Activated CD8-positive, alpha-beta T cell treated with anti-CD3 and anti-CD28 coated beads, Interleukin-2, amount 10 ng/mL, durations not matched to agents 7 days and 5 days (primary cell): ENCODE measurements around the gene SEPTIN11. TPM values are rescaled to one million over a fixed set of nuclear protein-coding genes. Genes with fewer than 3 reads are reported as not detected.
A peak's percentile ranks its signal among the peaks of the same experiment; 100 is the strongest.

ENCODE experiments used
- ATAC-seq: fragments of 150-1000 bp; cut with Tn5 transposase; one replicate; pipeline ENCODE4 v1.10.0; 2021; ENCODE audit warnings: moderate library complexity
- CTCF ChIA-PET: fragments of 350-600 bp; sonication (Branson Sonifier 250); formaldehyde crosslinking; loops from one replicate; lab custom pipeline; 2021; ENCODE audit warnings: antibody characterized with exemption; lab: Charles Lee
- POLR2A ChIA-PET: fragments of 350-600 bp; sonication (Branson Sonifier 250); formaldehyde crosslinking; loops from one replicate; lab custom pipeline; 2021; ENCODE audit warnings: antibody characterized with exemption; lab: Charles Lee
- DNase-seq: peaks from one replicate; pipeline ENCODE4 v3.0.0-alpha.2; 2020
- H3K27ac Mint-ChIP-seq: one replicate; pipeline ENCODE4 v1.8.0; 2021; ENCODE audit warnings: mild to moderate bottlenecking, mixed read lengths
- H3K27me3 Mint-ChIP-seq: one replicate; pipeline ENCODE4 v1.8.0; 2021; ENCODE audit warnings: low read depth, mixed read lengths
- H3K36me3 Mint-ChIP-seq: one replicate; pipeline ENCODE4 v1.8.0; 2021; ENCODE audit warnings: low read depth, mixed read lengths
- H3K4me1 Mint-ChIP-seq: one replicate; pipeline ENCODE4 v1.8.0; 2021; ENCODE audit warnings: low read depth, mixed read lengths
- H3K4me3 Mint-ChIP-seq: one replicate; pipeline ENCODE4 v1.8.0; 2021; ENCODE audit warnings: mild to moderate bottlenecking, mixed read lengths
- H3K9me3 Mint-ChIP-seq: one replicate; pipeline ENCODE4 v1.8.0; 2022; ENCODE audit warnings: mixed read lengths; ENCODE audit not compliant: insufficient read depth
- total RNA-seq, 2 experiments: library from RNA; stranded (reverse); gene quantifications; one replicate each; pipeline ENCODE4 v1.2.3, GENCODE V29; 2021

SEPTIN11 gene
- 10 to 100 TPM; 67.0 to 77.4 TPM for total RNA-seq

GRCh38 chr4:76949276-76950051 is at the start of gene SEPTIN11:
Gene SEPTIN11 (plus strand): TSS chr4:76949752. CDS start chr4:76949904, 152 bp downstream.
- POLR2A ChIA-PET: interaction anchor here (0.7 to 1.5 kb wide), 7 partner anchors 28 to 283 kb away, joined by 3 to 6 read pairs (median 4); no protein-coding TSS in a partner anchor
- no peaks in the 10 kb centered on the region for H3K27me3 Mint-ChIP-seq

GRCh38 chr4:76902233-76902890 is 47.2 kb upstream of the SEPTIN11 start:
- no peaks in the 10 kb centered on the region for H3K36me3 Mint-ChIP-seq
- peaks cover 18% of the 10 kb centered on the region for H3K27me3 Mint-ChIP-seq
- POLR2A ChIA-PET: no interaction called here
- no peak overlapping the region for H3K4me3 Mint-ChIP-seq
- H3K4me1 Mint-ChIP-seq: peaks cover 12% of the 10 kb centered on the region
- no peak overlapping the region for H3K27ac Mint-ChIP-seq
- ATAC-seq: no peak
- no peaks in the 10 kb centered on the region for H3K9me3 Mint-ChIP-seq
- CTCF ChIA-PET: no interaction called here
- no peak for DNase-seq

More at GRCh38 chr4:76949276-76950051, at the start of gene SEPTIN11:
- Mint-ChIP-seq H3K4me3 (peak within 1 kb of the TSS; percentile 84), H3K27ac (peak within 1 kb of the TSS; percentile 83), H3K4me1 (peaks cover 18% of the 10 kb centered on the region), H3K9me3 (no peaks in the 10 kb centered on the region), H3K36me3 (peaks cover 7% of the 10 kb centered on the region)
- DNase-seq: peak; percentile 90
- peak; percentile 77 for ATAC-seq
- CTCF ChIA-PET: interaction anchor here (0.8 kb wide), 1 partner anchor 47 kb away, joined by 3 read pairs; no protein-coding TSS in a partner anchor

GRCh38 chr4:76904646-76905190 is 44.8 kb upstream of the SEPTIN11 start:
- Mint-ChIP-seq H3K4me3 (no peak overlapping the region), H3K27ac (no peak overlapping the region), H3K36me3 (no peaks in the 10 kb centered on the region), H3K4me1 (no peaks in the 10 kb centered on the region), H3K27me3 (peaks cover 10% of the 10 kb centered on the region), H3K9me3 (no peaks in the 10 kb centered on the region)
- ChIA-PET POLR2A (no interaction called here), CTCF (no interaction called here)
- DNase-seq (no peak), ATAC-seq (no peak)

GRCh38 chr4:76905521-76905920 is 44.0 kb upstream of the SEPTIN11 start:
- ChIA-PET POLR2A (no interaction called here), CTCF (no interaction called here)
- Mint-ChIP-seq H3K27me3 (peaks cover 8% of the 10 kb centered on the region), H3K9me3 (no peaks in the 10 kb centered on the region), H3K4me1 (no peaks in the 10 kb centered on the region), H3K36me3 (no peaks in the 10 kb centered on the region), H3K4me3 (no peak overlapping the region), H3K27ac (no peak overlapping the region)
- DNase-seq: no peak
- ATAC-seq: no peak

GRCh38 chr4:76909711-76910110 is 39.8 kb upstream of the SEPTIN11 start:
- Mint-ChIP-seq H3K36me3 (no peaks in the 10 kb centered on the region), H3K27me3 (peaks cover 17% of the 10 kb centered on the region), H3K4me1 (no peaks in the 10 kb centered on the region), H3K9me3 (no peaks in the 10 kb centered on the region), H3K4me3 (no peak overlapping the region), H3K27ac (no peak overlapping the region)
- POLR2A ChIA-PET: no interaction called here
- ATAC-seq (no peak), DNase-seq (no peak)
- CTCF ChIA-PET: interaction anchor here (1.2 kb wide), 1 partner anchor 135 kb away, joined by 4 read pairs; no protein-coding TSS in a partner anchor

- H3K9me3 Mint-ChIP-seq: no peaks in the 10 kb centered on the region
- no peaks in the 10 kb centered on the region for H3K36me3 Mint-ChIP-seq
- peaks cover 3% of the 10 kb centered on the region for H3K27me3 Mint-ChIP-seq
- H3K4me3 Mint-ChIP-seq: no peak overlapping the region
- no peaks in the 10 kb centered on the region for H3K4me1 Mint-ChIP-seq
- H3K27ac Mint-ChIP-seq: no peak overlapping the region
- ATAC-seq (no peak), DNase-seq (no peak)
- ChIA-PET POLR2A (no interaction called here), CTCF (no interaction called here)
These were observed 28.8 kb upstream of the SEPTIN11 start for GRCh38 chr4:76920715-76921114.

- Mint-ChIP-seq H3K4me3 (no peak overlapping the region), H3K27me3 (peaks cover 3% of the 10 kb centered on the region), H3K36me3 (no peaks in the 10 kb centered on the region), H3K27ac (no peak overlapping the region), H3K4me1 (no peaks in the 10 kb centered on the region), H3K9me3 (no peaks in the 10 kb centered on the region)
- CTCF ChIA-PET: no interaction called here
- POLR2A ChIA-PET: no interaction called here
- no peak for DNase-seq
- no peak for ATAC-seq
These were observed 25.8 kb upstream of the SEPTIN11 start for GRCh38 chr4:76923619-76924357.

- Mint-ChIP-seq H3K4me3 (no peak overlapping the region), H3K9me3 (no peaks in the 10 kb centered on the region), H3K27me3 (peaks cover 4% of the 10 kb centered on the region), H3K36me3 (no peaks in the 10 kb centered on the region), H3K27ac (no peak overlapping the region), H3K4me1 (no peaks in the 10 kb centered on the region)
- ATAC-seq (no peak), DNase-seq (no peak)
- ChIA-PET POLR2A (no interaction called here), CTCF (no interaction called here)
These were observed 22.7 kb upstream of the SEPTIN11 start for GRCh38 chr4:76926841-76927240.

- no peak overlapping the region for H3K4me3 Mint-ChIP-seq
- ATAC-seq (no peak), DNase-seq (no peak)
- no peak overlapping the region for H3K27ac Mint-ChIP-seq
- no peaks in the 10 kb centered on the region for H3K4me1 Mint-ChIP-seq
- POLR2A ChIA-PET: no interaction called here
- H3K9me3 Mint-ChIP-seq: no peaks in the 10 kb centered on the region
- CTCF ChIA-PET: no interaction called here
- no peaks in the 10 kb centered on the region for H3K36me3 Mint-ChIP-seq
- H3K27me3 Mint-ChIP-seq: peaks cover 7% of the 10 kb centered on the region
These were observed 18.9 kb upstream of the SEPTIN11 start for GRCh38 chr4:76930685-76931084.

GRCh38 chr4:76931087-76931486 is 18.5 kb upstream of the SEPTIN11 start:
- peaks cover 7% of the 10 kb centered on the region for H3K27me3 Mint-ChIP-seq
- ChIA-PET CTCF (no interaction called here), POLR2A (no interaction called here)
- DNase-seq: no peak
- no peaks in the 10 kb centered on the region for H3K36me3 Mint-ChIP-seq
- no peak overlapping the region for H3K4me3 Mint-ChIP-seq
- H3K4me1 Mint-ChIP-seq: no peaks in the 10 kb centered on the region
- ATAC-seq: no peak
- no peak overlapping the region for H3K27ac Mint-ChIP-seq
- no peaks in the 10 kb centered on the region for H3K9me3 Mint-ChIP-seq

- ATAC-seq (no peak), DNase-seq (no peak)
- H3K27me3 Mint-ChIP-seq: peaks cover 7% of the 10 kb centered on the region
- H3K4me3 Mint-ChIP-seq: no peak overlapping the region
- H3K4me1 Mint-ChIP-seq: peaks cover under 1% of the 10 kb centered on the region
- no peak overlapping the region for H3K27ac Mint-ChIP-seq
- H3K9me3 Mint-ChIP-seq: no peaks in the 10 kb centered on the region
- CTCF ChIA-PET: no interaction called here
- POLR2A ChIA-PET: no interaction called here
- H3K36me3 Mint-ChIP-seq: no peaks in the 10 kb centered on the region
These were observed 17.8 kb upstream of the SEPTIN11 start for GRCh38 chr4:76931576-76932276.
